ENCODE data around the gene HNRNPA3. TPM values are rescaled to one million over a fixed set of nuclear protein-coding genes. Genes with fewer than 3 reads are reported as not detected.
A peak's percentile ranks its signal among the peaks of the same experiment; 100 is the strongest.

The HNRNPA3 gene
- total and polyA plus RNA-seq, 2 of the 13 experiments (the other 11 are each of a cell fraction or from before 2014, with no cell fraction given): 73.3 to 97.7 TPM

DNA sequence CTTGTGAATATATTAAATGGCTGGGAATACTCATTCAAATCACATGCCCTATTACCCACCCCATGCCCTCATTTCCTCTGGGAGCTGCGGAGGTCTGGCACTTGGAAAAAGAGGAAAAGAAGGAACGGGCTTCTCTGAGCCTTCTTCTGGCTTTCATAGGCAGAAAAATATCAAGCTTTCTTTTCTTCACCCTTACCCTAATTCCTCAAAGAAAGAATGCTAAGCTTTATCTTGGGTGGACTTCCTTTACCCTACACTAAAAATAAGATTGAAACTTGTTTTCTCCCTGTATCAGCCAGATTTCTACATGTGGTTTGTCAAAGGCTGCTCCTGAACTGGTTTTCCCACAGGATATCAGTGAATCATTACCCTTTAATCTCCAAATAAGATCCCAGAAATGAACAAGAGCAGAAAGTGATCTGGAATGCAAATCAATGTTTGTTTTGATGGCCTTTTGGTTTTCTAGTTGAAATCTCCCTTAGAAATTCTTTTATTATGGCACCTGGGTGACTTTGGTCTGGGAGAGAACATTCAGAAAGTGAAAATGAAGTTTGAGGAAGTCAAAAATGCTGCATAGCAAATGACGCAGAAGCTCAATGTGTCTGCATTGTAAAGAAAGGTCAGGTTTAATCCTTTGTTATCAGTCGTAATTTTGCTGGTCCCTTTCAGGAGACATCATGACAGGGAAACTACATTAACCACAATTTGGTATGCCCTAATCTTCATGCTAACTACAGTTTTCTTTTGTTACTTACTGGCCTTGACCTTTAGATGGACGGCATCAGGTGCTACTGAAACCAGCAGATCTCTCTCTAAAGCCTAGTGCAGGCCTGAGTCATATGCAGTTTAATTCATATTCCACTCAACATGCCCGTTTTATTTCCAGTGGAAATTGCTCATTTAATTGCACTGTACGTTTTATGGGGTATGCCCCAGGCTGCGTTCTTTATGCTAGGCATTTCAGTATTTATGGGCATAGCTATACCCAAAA is 46.6 kb upstream of the HNRNPA3 start (continued):
- peak; percentile 51; the same call in 1 of the 2 replicates for TF ChIP-seq HMG20A (CRISPR knock-in tag; IDR thresholded peaks at IDR 0.05; ENCODE audit: borderline replicate concordance)
- TF ChIP-seq ZNF7 (CRISPR knock-in tag; IDR thresholded peaks at IDR 0.05): no peak
- no peak for TF ChIP-seq ZNF788 (CRISPR knock-in tag; IDR thresholded peaks at IDR 0.05; ENCODE audit: borderline replicate concordance)
- TF ChIP-seq, protein P1, sequence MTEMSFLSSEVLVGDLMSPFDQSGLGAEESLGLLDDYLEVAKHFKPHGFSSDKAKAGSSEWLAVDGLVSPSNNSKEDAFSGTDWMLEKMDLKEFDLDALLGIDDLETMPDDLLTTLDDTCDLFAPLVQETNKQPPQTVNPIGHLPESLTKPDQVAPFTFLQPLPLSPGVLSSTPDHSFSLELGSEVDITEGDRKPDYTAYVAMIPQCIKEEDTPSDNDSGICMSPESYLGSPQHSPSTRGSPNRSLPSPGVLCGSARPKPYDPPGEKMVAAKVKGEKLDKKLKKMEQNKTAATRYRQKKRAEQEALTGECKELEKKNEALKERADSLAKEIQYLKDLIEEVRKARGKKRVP (CRISPR knock-in tag; IDR thresholded peaks at IDR 0.05): no peak
- TF ChIP-seq ZNF326 (CRISPR knock-in tag; IDR thresholded peaks at IDR 0.05; ENCODE audit: borderline replicate concordance): no peak
- peak; percentile 70 for TF ChIP-seq ZFX (CRISPR knock-in tag; IDR thresholded peaks at IDR 0.05; ENCODE audit: low read depth)
- peak; percentile 27; the same call in 1 of the 2 replicates for TF ChIP-seq PHF21A (CRISPR knock-in tag; IDR thresholded peaks at IDR 0.05)
- TF ChIP-seq ZNF3 (CRISPR knock-in tag; IDR thresholded peaks at IDR 0.05): no peak
- TF ChIP-seq TP53 (CRISPR knock-in tag; conservative IDR thresholded peaks at IDR 0.05): no peak
- no peak for TF ChIP-seq MYNN (CRISPR knock-in tag; IDR thresholded peaks at IDR 0.05; ENCODE audit: low read depth)
- no peak for TF ChIP-seq ZNF33B (CRISPR knock-in tag; IDR thresholded peaks at IDR 0.05)
- peak; percentile 61; the same call in 1 of the 2 replicates for TF ChIP-seq SAP130 (CRISPR knock-in tag; IDR thresholded peaks at IDR 0.05; ENCODE audit: low read depth)
- TF ChIP-seq ZNF510 (CRISPR knock-in tag; IDR thresholded peaks at IDR 0.05; ENCODE audit: low read depth): peak; percentile 53; the same call in 1 of the 2 replicates
- TF ChIP-seq, protein P2, sequence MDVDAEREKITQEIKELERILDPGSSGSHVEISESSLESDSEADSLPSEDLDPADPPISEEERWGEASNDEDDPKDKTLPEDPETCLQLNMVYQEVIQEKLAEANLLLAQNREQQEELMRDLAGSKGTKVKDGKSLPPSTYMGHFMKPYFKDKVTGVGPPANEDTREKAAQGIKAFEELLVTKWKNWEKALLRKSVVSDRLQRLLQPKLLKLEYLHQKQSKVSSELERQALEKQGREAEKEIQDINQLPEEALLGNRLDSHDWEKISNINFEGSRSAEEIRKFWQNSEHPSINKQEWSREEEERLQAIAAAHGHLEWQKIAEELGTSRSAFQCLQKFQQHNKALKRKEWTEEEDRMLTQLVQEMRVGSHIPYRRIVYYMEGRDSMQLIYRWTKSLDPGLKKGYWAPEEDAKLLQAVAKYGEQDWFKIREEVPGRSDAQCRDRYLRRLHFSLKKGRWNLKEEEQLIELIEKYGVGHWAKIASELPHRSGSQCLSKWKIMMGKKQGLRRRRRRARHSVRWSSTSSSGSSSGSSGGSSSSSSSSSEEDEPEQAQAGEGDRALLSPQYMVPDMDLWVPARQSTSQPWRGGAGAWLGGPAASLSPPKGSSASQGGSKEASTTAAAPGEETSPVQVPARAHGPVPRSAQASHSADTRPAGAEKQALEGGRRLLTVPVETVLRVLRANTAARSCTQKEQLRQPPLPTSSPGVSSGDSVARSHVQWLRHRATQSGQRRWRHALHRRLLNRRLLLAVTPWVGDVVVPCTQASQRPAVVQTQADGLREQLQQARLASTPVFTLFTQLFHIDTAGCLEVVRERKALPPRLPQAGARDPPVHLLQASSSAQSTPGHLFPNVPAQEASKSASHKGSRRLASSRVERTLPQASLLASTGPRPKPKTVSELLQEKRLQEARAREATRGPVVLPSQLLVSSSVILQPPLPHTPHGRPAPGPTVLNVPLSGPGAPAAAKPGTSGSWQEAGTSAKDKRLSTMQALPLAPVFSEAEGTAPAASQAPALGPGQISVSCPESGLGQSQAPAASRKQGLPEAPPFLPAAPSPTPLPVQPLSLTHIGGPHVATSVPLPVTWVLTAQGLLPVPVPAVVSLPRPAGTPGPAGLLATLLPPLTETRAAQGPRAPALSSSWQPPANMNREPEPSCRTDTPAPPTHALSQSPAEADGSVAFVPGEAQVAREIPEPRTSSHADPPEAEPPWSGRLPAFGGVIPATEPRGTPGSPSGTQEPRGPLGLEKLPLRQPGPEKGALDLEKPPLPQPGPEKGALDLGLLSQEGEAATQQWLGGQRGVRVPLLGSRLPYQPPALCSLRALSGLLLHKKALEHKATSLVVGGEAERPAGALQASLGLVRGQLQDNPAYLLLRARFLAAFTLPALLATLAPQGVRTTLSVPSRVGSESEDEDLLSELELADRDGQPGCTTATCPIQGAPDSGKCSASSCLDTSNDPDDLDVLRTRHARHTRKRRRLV (CRISPR knock-in tag; IDR thresholded peaks at IDR 0.05): no peak
- TF ChIP-seq, protein P3, sequence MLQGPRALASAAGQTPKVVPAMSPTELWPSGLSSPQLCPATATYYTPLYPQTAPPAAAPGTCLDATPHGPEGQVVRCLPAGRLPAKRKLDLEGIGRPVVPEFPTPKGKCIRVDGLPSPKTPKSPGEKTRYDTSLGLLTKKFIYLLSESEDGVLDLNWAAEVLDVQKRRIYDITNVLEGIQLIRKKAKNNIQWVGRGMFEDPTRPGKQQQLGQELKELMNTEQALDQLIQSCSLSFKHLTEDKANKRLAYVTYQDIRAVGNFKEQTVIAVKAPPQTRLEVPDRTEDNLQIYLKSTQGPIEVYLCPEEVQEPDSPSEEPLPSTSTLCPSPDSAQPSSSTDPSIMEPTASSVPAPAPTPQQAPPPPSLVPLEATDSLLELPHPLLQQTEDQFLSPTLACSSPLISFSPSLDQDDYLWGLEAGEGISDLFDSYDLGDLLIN (CRISPR knock-in tag; IDR thresholded peaks at IDR 0.05; ENCODE audit: borderline replicate concordance): no peak
- TF ChIP-seq SMARCE1 (IDR thresholded peaks at IDR 0.05; ENCODE audit: borderline replicate concordance): no peak
- no peak for TF ChIP-seq ZNF850 (CRISPR knock-in tag; conservative IDR thresholded peaks at IDR 0.05)
- no peak for TF ChIP-seq PCBP2 (optimal IDR thresholded peaks at IDR 0.05; ENCODE audit: low read depth, low read length, poor library complexity, severe bottlenecking)
- no peak for TF ChIP-seq RBAK (CRISPR knock-in tag; IDR thresholded peaks at IDR 0.05)
- TF ChIP-seq ZNF180 (CRISPR knock-in tag; IDR thresholded peaks at IDR 0.05; ENCODE audit: borderline replicate concordance, low read depth): no peak
- TF ChIP-seq CEBPG (CRISPR knock-in tag; IDR thresholded peaks at IDR 0.05): peak; percentile 30; the same call in 1 of the 2 replicates
- no peak for TF ChIP-seq FOXK1 (CRISPR knock-in tag; IDR thresholded peaks at IDR 0.05; ENCODE audit: borderline replicate concordance, low read depth)
- no peak for TF ChIP-seq SMAD9 (CRISPR knock-in tag; IDR thresholded peaks at IDR 0.05)
- no peak for TF ChIP-seq ZNF530 (CRISPR knock-in tag; IDR thresholded peaks at IDR 0.05; ENCODE audit: low read depth)

All from HepG2 (cell line).